ENCODE measurements around the gene CDK8.

- TF ChIP-seq SUZ12 (IDR thresholded peaks at IDR 0.05; ENCODE audit: extremely low read depth, insufficient read depth, insufficient read length) (no peak), YY1 (IDR thresholded peaks at IDR 0.05; ENCODE audit: insufficient read depth, insufficient read length) (no peak), ZNF274 (IDR thresholded peaks at IDR 0.05; ENCODE audit: low read depth, low read length) (no peak)
Measured at GRCh38 chr13:26423629-26424028, 169.7 kb downstream of the CDK8 start.

All from NT2/D1 (cell line).